Pons (tissue), 1 donor: ENCODE data around the gene PTBP1.

Experiments used
- DNase-seq: peaks from one replicate; pipeline ENCODE4 v3.0.0-alpha.2; 2016; ENCODE audit warnings: low spot score

PTBP1 gene

DNA sequence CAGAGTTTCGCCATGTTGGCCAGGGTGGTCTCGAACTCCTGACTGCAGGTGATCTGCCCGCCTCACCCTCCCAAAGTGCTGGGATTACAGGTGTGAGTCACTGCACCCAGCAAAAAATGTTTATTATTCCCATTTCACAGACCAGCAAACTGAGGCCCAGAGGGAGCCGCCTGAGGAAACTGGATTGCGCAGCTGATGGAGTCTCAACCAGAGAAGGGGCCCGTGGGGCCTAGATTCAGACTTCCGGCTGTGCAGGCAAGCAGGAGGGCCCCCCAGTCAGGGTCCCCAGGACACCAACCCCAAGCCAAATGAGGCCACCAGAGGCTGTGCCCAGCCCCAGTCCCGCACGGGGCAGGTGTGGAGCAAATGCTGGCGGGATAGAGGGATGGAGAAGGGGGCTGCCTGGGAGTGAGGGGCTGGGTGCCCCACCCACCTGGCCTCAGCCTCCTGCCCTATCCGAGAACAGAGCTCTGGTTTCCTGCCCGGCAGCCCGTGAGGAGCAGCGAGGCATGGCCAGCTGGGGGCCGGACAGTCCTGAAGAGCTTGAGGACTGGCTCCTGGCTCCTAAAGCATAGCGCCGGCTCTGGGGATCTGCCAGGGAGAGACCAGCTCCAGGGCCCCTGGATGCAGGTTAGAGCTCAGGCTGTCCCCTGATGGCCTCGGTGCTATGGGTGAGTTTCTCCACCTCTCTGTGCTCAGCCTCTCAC lies 24.4 kb upstream of the PTBP1 start:
- DNase-seq = no peak

GRCh38 chr19:776549-776948 lies 20.7 kb upstream of the PTBP1 start:
- no peak for DNase-seq

GRCh38 chr19:778910-779653 lies 18.2 kb upstream of the PTBP1 start:
- DNase-seq = no peak

DNA sequence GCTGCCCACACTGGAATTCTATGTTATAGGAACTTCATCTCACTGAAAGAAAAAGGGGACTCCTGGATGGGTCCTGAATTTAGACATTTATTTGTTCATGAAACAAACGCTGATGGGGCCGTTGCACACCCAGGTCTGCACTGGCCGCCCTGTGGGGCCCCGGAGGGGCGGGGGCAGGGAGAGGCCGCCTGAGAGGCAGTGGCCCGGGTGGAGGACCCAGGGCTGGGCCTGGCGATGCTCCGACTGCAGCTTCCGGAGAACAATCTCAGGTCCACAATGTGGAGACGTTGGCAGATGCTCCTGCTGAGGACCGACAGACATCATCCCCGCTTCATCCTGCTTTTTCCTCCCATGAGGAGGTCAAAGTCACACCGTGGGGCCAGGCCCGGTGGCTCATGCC lies 16.3 kb upstream of the PTBP1 start:
- DNase-seq = no peak

GRCh38 chr19:781800-782184 lies 15.5 kb upstream of the PTBP1 start:
- no peak for DNase-seq

DNA sequence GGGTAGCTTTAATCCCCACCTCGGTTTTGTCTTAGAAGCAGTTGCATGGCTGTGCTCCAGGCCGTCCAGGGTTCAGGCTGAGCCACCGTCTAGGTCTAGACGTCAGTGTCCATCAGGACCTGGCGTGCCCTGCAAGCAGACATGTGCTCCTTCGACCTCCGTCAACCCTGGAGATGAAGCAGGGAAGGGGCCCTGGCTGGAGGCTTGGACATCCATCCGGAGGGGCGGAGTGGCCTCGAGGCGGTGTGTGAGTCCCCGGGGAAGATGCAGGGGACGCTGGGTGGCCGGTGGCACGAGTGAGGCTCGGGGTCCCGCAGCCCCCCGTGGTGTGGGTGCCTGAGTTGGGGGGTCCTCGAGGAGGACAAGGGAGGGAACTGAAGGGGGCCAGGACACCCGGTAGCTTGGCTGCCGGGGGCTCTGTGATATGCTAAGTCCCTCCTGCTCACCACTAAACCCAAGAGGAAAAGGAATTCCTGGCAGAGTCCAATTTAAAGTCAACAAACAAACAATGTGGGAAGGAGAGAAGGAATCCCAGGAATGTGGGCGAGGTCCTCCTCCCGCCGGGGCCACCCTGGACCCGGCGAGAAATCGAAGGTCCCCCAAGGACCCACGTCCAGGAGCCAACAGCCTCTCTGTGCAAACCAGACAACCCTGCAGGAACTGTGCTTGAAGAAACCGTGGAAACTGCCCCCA lies 14.9 kb upstream of the PTBP1 start:
- no peak for DNase-seq

DNA sequence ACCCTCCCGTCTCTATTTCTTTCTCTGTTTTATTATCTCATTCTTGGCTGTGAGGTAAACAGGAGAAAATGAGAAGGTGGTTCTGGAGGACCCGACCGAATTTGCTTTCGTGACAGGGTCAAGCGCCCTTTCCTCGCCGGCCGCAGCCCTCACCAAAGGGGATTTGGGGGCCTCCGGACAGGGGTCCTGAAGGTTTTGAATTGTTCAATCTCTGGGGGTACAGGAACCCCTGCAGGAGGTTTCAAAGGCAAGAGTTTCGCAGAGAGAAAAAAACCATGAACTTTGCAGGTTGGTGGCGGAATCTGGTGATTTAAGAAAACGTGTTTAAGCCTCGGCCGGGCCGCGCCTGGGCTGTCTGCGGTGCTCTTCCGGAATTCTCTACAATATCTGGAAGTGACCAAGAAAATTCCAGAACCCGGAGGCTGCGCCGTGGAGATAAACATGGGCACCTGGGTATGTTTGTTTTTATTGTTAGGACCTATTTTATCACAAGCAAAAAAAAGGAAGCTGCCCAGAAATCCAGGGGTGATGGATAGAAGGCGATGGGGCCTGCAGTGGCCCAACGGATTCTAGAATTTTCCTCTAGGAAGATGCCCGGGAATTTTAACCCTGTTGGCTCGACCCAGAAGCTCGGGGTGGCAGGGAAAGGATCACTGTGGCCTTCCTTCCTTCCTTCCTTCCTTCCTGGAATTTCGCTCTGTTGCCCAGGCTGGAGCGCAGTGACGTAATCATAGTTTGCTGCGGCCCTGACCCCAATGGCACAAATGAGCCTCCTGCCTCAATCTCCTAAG lies 14.2 kb upstream of the PTBP1 start:
- no peak for DNase-seq

- DNase-seq = no peak
These were observed 12.7 kb upstream of the PTBP1 start for GRCh38 chr19:784541-784940.

- DNase-seq = no peak
These were observed 9.7 kb upstream of the PTBP1 start for GRCh38 chr19:787536-787935.

DNA sequence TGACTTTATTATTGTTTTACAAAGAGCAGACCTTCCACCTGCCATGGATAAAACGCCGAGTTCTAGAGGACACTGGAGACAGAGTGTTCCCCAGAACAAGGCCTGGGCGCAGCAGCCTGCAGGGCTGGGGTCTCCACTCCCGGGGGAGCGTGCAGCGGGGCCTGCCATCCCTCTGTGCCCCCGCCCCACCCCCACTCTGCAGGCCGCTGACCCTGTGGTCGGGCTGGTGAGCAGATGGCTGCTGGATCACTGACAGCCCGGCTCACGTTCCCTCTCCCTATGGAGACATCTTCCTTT lies 8.6 kb upstream of the PTBP1 start:
- DNase-seq = no peak

- DNase-seq = no peak
These were observed 8.1 kb upstream of the PTBP1 start for GRCh38 chr19:788983-789700.

DNA sequence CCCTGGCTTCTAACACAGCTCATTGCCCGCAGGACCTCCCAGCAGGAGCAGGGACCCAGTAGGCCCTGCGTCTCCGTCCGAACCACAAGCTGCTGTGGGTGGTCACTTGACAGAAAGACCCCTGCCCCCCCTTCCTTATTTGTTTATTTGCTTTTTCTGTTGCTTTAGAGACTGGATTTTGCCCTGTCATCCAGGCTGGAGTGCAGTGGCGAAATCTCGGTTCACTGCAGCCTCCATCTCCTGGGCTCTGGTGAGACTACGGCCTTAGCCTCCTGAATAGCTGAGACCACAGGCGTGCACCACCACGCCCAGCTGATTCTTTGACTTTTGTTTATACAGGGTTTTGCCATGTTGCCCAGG lies 7.6 kb upstream of the PTBP1 start:
- DNase-seq = no peak

GRCh38 chr19:791007-791566 lies 6.2 kb upstream of the PTBP1 start:
- DNase-seq = no peak

DNA sequence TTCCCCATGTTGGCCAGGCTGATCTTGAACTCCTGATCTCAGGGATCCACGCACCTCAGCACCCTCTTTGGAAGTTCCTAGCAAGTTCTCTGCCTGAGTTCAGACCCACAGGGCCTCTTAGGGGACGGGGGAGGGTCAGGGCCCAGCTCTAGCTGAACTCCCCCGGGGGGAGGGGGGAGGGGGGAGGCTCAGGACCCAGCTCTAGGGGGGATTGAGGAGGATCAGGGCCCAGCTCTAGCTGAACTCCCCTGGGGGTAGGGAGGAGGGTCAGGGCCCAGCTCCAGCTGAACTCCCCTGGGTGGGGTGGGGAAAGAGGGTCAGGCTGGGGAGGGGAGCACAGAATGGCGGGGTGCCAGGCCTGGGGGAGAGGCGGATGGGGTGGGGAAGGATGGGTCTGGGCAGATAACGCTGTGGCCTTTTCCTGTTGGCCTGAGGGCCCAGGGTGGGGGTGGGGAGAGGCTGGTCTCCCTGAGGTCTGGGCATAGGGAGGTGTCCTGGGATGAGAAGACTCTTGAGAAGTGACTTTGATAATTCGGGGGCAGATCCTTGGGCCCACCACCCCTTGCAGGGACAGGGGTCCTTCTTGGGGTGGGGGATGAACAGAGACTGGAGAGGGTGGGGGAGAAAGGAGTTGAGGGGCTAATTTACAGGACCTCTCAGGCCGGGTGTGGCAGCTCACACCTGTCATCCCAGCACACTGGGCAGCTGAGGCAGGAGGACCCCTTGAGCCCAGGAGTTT lies 5.5 kb upstream of the PTBP1 start:
- DNase-seq = no peak

DNA sequence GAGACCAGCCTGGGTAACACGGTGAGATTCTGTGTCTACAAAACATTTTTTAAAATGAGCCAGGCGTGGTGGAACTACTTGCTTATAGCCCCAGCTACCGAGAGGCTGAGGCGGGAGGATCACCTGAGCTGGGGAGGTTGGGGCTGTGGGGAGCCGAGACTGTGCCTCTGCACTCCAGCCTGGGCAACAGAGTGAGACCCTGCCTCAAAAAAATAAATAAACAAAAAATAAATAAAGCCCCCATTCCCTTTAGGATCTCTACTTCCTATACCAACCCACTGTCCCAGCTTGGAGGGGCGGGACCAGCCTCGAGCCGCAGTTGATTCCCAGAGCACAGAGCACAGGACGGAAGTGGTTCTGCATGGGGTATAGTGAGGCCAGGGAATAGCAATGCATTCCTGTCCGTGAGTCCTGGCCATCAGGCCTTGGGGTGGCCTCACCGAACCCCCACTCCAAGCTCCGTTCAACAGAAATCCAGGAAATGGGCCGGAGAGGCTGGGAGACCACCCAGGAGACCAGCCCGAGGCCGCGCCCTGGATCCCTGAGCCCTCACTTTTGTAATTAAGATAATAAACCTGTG lies 4.9 kb upstream of the PTBP1 start:
- DNase-seq = no peak

DNA sequence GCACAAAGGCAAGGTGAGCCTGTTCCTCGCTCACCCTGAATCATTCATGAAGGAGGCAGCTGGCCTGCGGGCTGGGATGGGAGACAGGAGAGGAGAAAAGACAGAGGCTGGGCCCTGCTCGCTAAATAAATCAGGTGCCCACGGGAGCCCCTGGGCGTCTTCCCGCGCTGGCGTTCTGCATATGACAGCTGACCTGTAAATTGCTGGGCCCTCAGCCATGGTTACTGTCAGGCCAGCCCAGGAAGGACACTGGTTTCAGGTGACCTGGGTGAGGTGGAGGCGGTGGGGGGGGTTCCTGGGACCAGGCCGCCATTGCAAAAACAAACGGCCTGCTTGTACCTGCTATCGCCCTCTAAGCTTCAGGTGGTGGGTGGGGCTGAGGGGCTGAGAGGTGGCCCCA lies 3.4 kb upstream of the PTBP1 start:
- DNase-seq = no peak

GRCh38 chr19:795073-795611 lies 2.1 kb upstream of the PTBP1 start:
- DNase-seq = no peak

DNA sequence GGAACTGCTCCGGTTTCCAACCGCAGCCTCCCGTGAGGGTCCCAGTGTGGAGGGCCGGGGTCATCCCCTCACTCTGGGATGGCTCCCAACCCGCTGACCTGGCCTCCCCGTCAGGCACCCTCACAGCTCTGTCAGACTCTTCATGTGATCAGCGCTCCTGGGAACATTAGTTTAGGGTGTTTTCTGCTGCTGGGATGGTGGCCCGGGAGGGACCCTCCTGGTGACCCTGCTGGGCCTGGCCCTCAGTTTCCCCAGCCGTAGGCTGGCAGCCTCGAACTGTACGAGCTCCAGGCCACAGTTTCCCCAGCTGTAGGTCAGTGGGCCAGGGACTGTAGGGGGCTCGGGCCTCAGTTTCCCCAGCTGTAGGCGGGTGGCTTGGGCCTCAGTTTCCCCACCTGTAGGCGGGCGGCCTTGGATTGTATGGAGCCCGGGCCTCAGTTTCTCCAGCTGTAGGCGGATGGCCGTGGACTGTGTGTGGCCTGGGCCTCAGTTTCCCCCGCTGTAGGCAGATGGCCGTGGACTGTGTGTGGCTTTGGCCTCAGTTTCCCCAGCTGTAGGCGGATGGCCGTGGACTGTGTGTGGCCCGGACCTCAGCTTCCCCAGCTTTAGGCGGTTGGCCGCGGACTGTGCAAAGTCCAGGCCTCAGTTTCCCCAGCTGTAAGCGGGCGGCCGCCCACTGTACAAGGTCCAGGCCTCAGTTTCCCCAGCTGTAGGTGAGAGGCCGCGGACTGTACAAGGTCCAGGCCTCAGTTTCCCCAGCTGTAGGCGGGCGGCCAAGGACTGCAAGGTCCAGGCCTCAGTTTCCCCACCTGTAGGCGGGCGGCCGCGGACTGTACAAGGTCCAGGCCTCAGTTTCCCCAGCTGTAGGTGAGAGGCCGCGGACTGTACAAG lies 1.3 kb upstream of the PTBP1 start:
- no peak for DNase-seq
